T-helper 1 cell treated with Interleukin-12 subunit alpha and Interleukin-12 subunit beta and Interleukin-4 antibody, amounts not matched to agents 30 ng/mL and 1 ng/mL, for 36 hours (primary cell): Measurements from ENCODE around the gene SLC22A3. TPM values are rescaled to one million over a fixed set of nuclear protein-coding genes. Genes with fewer than 3 reads are reported as not detected.
"Not testable (repeated sequence)": the region's sequence is repeated elsewhere in the genome, so short reads cannot be mapped to it uniquely, and the experiment has no call there.

Experiments used
- intact Hi-C: fragments of 100-400 bp; cut with micrococcal nuclease; formaldehyde crosslinking; loops from one replicate; pipeline ENCODE4 v1.15.1; 2024
- total RNA-seq: library from RNA; stranded (reverse); gene quantifications from 2 replicates; pipeline ENCODE4 v1.2.3, GENCODE V29; 2022

The SLC22A3 gene
- not detected in 2 replicates for total RNA-seq

GRCh38 chr6:160348223-160349019 is at the start of gene SLC22A3:
Gene SLC22A3, plus strand, starts transcription at chr6:160348378. Its CDS starts 42 bp downstream, at chr6:160348420.
- intact Hi-C loops, result no loop called here

- intact Hi-C loops, result no loop called here
These were observed 48.6 kb upstream of the SLC22A3 start for GRCh38 chr6:160299559-160299958.

GRCh38 chr6:160300076-160300695 is 48.0 kb upstream of the SLC22A3 start:
- intact Hi-C loops, result no loop called here

- intact Hi-C loops, result no loop called here
These were observed 46.8 kb upstream of the SLC22A3 start for GRCh38 chr6:160301339-160301738.

GRCh38 chr6:160302431-160303082 is 45.6 kb upstream of the SLC22A3 start:
- intact Hi-C loops, result not testable (repeated sequence)

GRCh38 chr6:160303806-160304205 is 44.4 kb upstream of the SLC22A3 start:
- intact Hi-C loops, result no loop called here

- intact Hi-C loops, result no loop called here
These were observed 42.1 kb upstream of the SLC22A3 start for GRCh38 chr6:160305926-160306713.

- intact Hi-C loops, result no loop called here
These were observed 38.5 kb upstream of the SLC22A3 start for GRCh38 chr6:160309718-160310117.

GRCh38 chr6:160312900-160313299 is 35.3 kb upstream of the SLC22A3 start:
- intact Hi-C loops, result no loop called here

- intact Hi-C loops, result no loop called here
These were observed 32.9 kb upstream of the SLC22A3 start for GRCh38 chr6:160315310-160315709.

GRCh38 chr6:160316261-160316660 is 31.9 kb upstream of the SLC22A3 start:
- intact Hi-C loops, result no loop called here

GRCh38 chr6:160319246-160319645 is 28.9 kb upstream of the SLC22A3 start:
- intact Hi-C loops, result no loop called here

GRCh38 chr6:160321729-160322505 is 26.3 kb upstream of the SLC22A3 start:
- intact Hi-C loops, result no loop called here

GRCh38 chr6:160327981-160328380 is 20.2 kb upstream of the SLC22A3 start:
- intact Hi-C loops, result no loop called here

GRCh38 chr6:160328447-160328846 is 19.7 kb upstream of the SLC22A3 start:
- intact Hi-C loops, result no loop called here

GRCh38 chr6:160329188-160329587 is 19.0 kb upstream of the SLC22A3 start:
- intact Hi-C loops, result no loop called here

GRCh38 chr6:160330619-160331018 is 17.6 kb upstream of the SLC22A3 start:
- intact Hi-C loops, result no loop called here

- intact Hi-C loops, result no loop called here
These were observed 17.0 kb upstream of the SLC22A3 start for GRCh38 chr6:160331204-160331603.

- intact Hi-C loops, result no loop called here
These were observed 16.4 kb upstream of the SLC22A3 start for GRCh38 chr6:160331753-160332152.

- intact Hi-C loops, result no loop called here
These were observed 15.1 kb upstream of the SLC22A3 start for GRCh38 chr6:160333101-160333500.

GRCh38 chr6:160333841-160334240 is 14.3 kb upstream of the SLC22A3 start:
- intact Hi-C loops, result no loop called here
